Smooth muscle cell of the umbilical artery (primary cell): ENCODE measurements around the gene PPP3R2. TPM values are rescaled to one million over a fixed set of nuclear protein-coding genes. Genes with fewer than 3 reads are reported as not detected.

Experiments used
- total RNA-seq: library from RNA; depleted of rRNA; stranded (reverse); fragments of >200 nt; gene quantifications from 2 replicates; pipeline ENCODE4 v1.2.3, GENCODE V29; 2014

The PPP3R2 gene
- not detected in 2 replicates for total RNA-seq

GRCh38 chr9:101594796-101595195 lies at the start of gene PPP3R2:
Gene PPP3R2, minus strand, starts transcription at chr9:101594969. Its CDS starts 48 bp downstream, at chr9:101594921.

Other genes starting within 250 kb of the PPP3R2 start
- 0.23 TPM in 1 of 2 replicates, not detected in the other for gene BAAT, start 210.0 kb downstream of the PPP3R2 start, total RNA-seq
- gene MRPL50, start 196.4 kb downstream of the PPP3R2 start, total RNA-seq: 10.1 and 13.5 TPM in 2 replicates
- 22.1 and 23.2 TPM in 2 replicates for gene ZNF189, start 196.1 kb downstream of the PPP3R2 start, total RNA-seq
- gene ALDOB, start 159.2 kb downstream of the PPP3R2 start, total RNA-seq: not detected in 2 replicates
- 34.6 and 35.0 TPM in 2 replicates for gene RNF20, start 61.1 kb downstream of the PPP3R2 start, total RNA-seq
- under 0.01 TPM in 1 of 2 replicates, not detected in the other for gene GRIN3A, start 143.7 kb upstream of the PPP3R2 start, total RNA-seq